SK-N-SH (cell line): Measurements from ENCODE around the gene SEMA3C. TPM values are rescaled to one million over a fixed set of nuclear protein-coding genes. Genes with fewer than 3 reads are reported as not detected.

ENCODE experiments used
- CTCF ChIA-PET: fragments of 300-600, 350-600 bp; formaldehyde crosslinking; extraction: SDS; loops from one replicate; lab custom pipeline; 2021; lab: Yijun Ruan, JAX
- POLR2A ChIA-PET: fragments of 350-600 bp; sonication (Branson Sonifier 250); formaldehyde crosslinking; extraction: SDS; loops from one replicate; lab custom pipeline; 2020; ENCODE audit warnings: antibody characterized with exemption, inconsistent platforms; lab: Yijun Ruan, JAX
- DNase-seq: peaks from one replicate; pipeline ENCODE4 v3.0.0; 2012
- H2AFZ ChIP-seq: fragments of 200-600 bp; sonication (generic); 2 replicates; pipeline ENCODE4 v1.8.1; 2016; ENCODE audit warnings: antibody characterized with exemption, mild to moderate bottlenecking, low read depth
- H3F3A ChIP-seq: fragments of 200-600 bp; sonication (generic); replicated peaks from 2 replicates; pipeline ENCODE3; 2016; ENCODE audit warnings: antibody characterized with exemption, mild to moderate bottlenecking; ENCODE audit not compliant: insufficient read depth
- H3K27ac ChIP-seq, 2 experiments: fragments of 200-500 bp in 1 of 2; fragments of 200-600 bp in 1 of 2; sonication (Bioruptor generic) in 1 of 2; sonication (generic), shearing (Covaris generic) in 1 of 2; 2 replicates each; pipeline versions ENCODE4 v1.5.1 to v1.6.1; 2014 to 2016; ENCODE audit warnings: low read depth in 2 of 2, inconsistent platforms in 1 of 2, low read length in 1 of 2, mild to moderate bottlenecking in 1 of 2, mixed read lengths in 1 of 2
- H3K27me3 ChIP-seq: fragments of 200-600 bp; sonication (generic), shearing (Covaris generic); 2 replicates; pipeline ENCODE4 v1.6.1; 2016; ENCODE audit warnings: mixed run types; ENCODE audit not compliant: insufficient read depth
- H3K36me3 ChIP-seq, 2 experiments: fragments of 200-500 bp in 1 of 2; fragments of 200-600 bp in 1 of 2; sonication (Bioruptor generic) in 1 of 2; sonication (generic) in 1 of 2; replicated peaks in 1 of 2; 2 replicates each; pipeline versions ENCODE3 to v1.5.1; 2014 to 2016; ENCODE audit warnings: low read length in 1 of 2, mild to moderate bottlenecking in 1 of 2; ENCODE audit not compliant: insufficient read depth in 2 of 2, control insufficient read depth in 1 of 2
- H3K4me1 ChIP-seq, 2 experiments: fragments of 200-500 bp in 1 of 2; fragments of 200-600 bp in 1 of 2; sonication (Bioruptor generic) in 1 of 2; sonication (generic), shearing (Covaris generic) in 1 of 2; 2 replicates each; pipeline versions ENCODE4 v1.5.1 to v1.6.1; 2014 to 2016; ENCODE audit warnings: low read depth in 1 of 2, low read length in 1 of 2, mixed run types in 1 of 2; ENCODE audit not compliant: insufficient read depth in 2 of 2, control insufficient read depth in 1 of 2
- H3K4me2 ChIP-seq: fragments of 200-600 bp; sonication (generic), shearing (Covaris generic); 2 replicates; pipeline ENCODE4 v1.6.1; 2017; ENCODE audit warnings: mixed run types
- H3K4me3 ChIP-seq, 2 experiments: fragments of 200-500 bp in 1 of 2; fragments of 200-600 bp in 1 of 2; sonication (Bioruptor generic) in 1 of 2; sonication (generic), shearing (Covaris generic) in 1 of 2; 2 replicates each; pipeline versions ENCODE4 v1.5.1 to v1.8.1; 2014 to 2016; ENCODE audit warnings: low read depth in 2 of 2, inconsistent platforms in 1 of 2, low read length in 1 of 2, mild to moderate bottlenecking in 1 of 2, mixed read lengths in 1 of 2, moderate library complexity in 1 of 2
- H3K79me2 ChIP-seq: fragments of 200-600 bp; sonication (generic); 2 replicates; pipeline ENCODE4 v1.8.1; 2017; ENCODE audit warnings: mild to moderate bottlenecking; ENCODE audit not compliant: insufficient read depth
- H3K9ac ChIP-seq: fragments of 200-600 bp; sonication (generic); 2 replicates; pipeline ENCODE4 v1.6.1; 2017; ENCODE audit warnings: mixed run types
- H3K9me2 ChIP-seq: fragments of 200-600 bp; sonication (generic); 2 replicates; pipeline ENCODE4 v1.6.1; 2017; ENCODE audit warnings: mixed run types
- H3K9me3 ChIP-seq: fragments of 200-600 bp; sonication (generic); 2 replicates; pipeline ENCODE4 v1.6.1; 2017; ENCODE audit warnings: mixed run types, mild to moderate bottlenecking, moderate library complexity
- H4K20me1 ChIP-seq: fragments of 200-600 bp; sonication (generic); 2 replicates; pipeline ENCODE4 v1.6.1; 2017; ENCODE audit warnings: mild to moderate bottlenecking, mixed run types; ENCODE audit not compliant: insufficient read depth
- CHD2 ChIP-seq: fragments of 150-350 bp; IDR thresholded peaks from 2 replicates; pipeline ENCODE4 v1.6.1; 2018; ENCODE audit warnings: low read length; ENCODE audit not compliant: partially characterized antibody
- FOSL2 ChIP-seq: IDR thresholded peaks from 2 replicates; pipeline ENCODE4 v1.4.0; 2012; ENCODE audit warnings: low read depth, mild to moderate bottlenecking, moderate library complexity, borderline replicate concordance
- FOXJ3 ChIP-seq: sonication (generic); formaldehyde crosslinking; IDR thresholded peaks from 2 replicates; pipeline ENCODE4 v1.5.1; 2020; ENCODE audit warnings: mild to moderate bottlenecking, missing genetic modification reagents
- GABPA ChIP-seq: IDR thresholded peaks from 2 replicates; pipeline ENCODE4 v1.4.0; 2012; ENCODE audit warnings: low read depth, mild to moderate bottlenecking
- IRF3 ChIP-seq: fragments of 150-350 bp; IDR thresholded peaks from 2 replicates; pipeline ENCODE4 v1.6.1; 2016; ENCODE audit warnings: mild to moderate bottlenecking, low read depth, low read length
- JUND ChIP-seq: IDR thresholded peaks from 2 replicates; pipeline ENCODE4 v1.4.0; 2012
- MXI1 ChIP-seq: IDR thresholded peaks from 2 replicates; pipeline ENCODE4 v1.6.1; 2012; ENCODE audit warnings: mild to moderate bottlenecking, low read depth, low read length, improper control_type of control experiment
- NFIC ChIP-seq: IDR thresholded peaks from 2 replicates; pipeline ENCODE4 v1.4.0; 2012; ENCODE audit warnings: borderline replicate concordance
- NRF1 ChIP-seq: IDR thresholded peaks from 2 replicates; pipeline ENCODE4 v1.6.1; 2012; ENCODE audit warnings: low read depth, mild to moderate bottlenecking, low read length
- POLR2AphosphoS5 ChIP-seq: IDR thresholded peaks from 2 replicates; pipeline ENCODE4 v1.6.1; 2012; ENCODE audit warnings: low read depth, low read length
- RAD21 ChIP-seq: IDR thresholded peaks from 2 replicates; pipeline ENCODE4 v1.6.1; 2012; ENCODE audit warnings: mild to moderate bottlenecking, low read length
- REST ChIP-seq: IDR thresholded peaks from 2 replicates; pipeline ENCODE4 v1.6.1; 2012; ENCODE audit warnings: mild to moderate bottlenecking, low read depth, low read length, moderate library complexity
- RXRA ChIP-seq: IDR thresholded peaks from 2 replicates; pipeline ENCODE4 v1.4.0; 2012; ENCODE audit warnings: low read depth, mild to moderate bottlenecking, borderline replicate concordance
- SIN3A ChIP-seq: IDR thresholded peaks from 2 replicates; pipeline ENCODE4 v1.6.1; 2012; ENCODE audit warnings: low read depth, mild to moderate bottlenecking, low read length, moderate library complexity, borderline replicate concordance
- TAF1 ChIP-seq: IDR thresholded peaks from 2 replicates; pipeline ENCODE4 v1.6.1; 2012; ENCODE audit warnings: low read depth, mild to moderate bottlenecking, low read length, moderate library complexity, borderline replicate concordance
- USF2 ChIP-seq: fragments of 150-350 bp; IDR thresholded peaks from 2 replicates; pipeline ENCODE4 v1.6.1; 2017; ENCODE audit warnings: antibody characterized with exemption, low read length, low read depth, borderline replicate concordance
- YY1 ChIP-seq: IDR thresholded peaks from 2 replicates; pipeline ENCODE4 v1.4.0; 2012; ENCODE audit warnings: low read depth, mild to moderate bottlenecking
- ZBTB33 ChIP-seq: IDR thresholded peaks from 2 replicates; pipeline ENCODE4 v1.4.0; 2012; ENCODE audit warnings: low read depth, borderline replicate concordance
- WGBS: methylation state at CpG from one replicate; pipeline ENCODE4 v1.1.6; 2017; ENCODE audit warnings: low lambda C conversion rate; 5-methylcytosine and 5-hydroxymethylcytosine counted together
- polyA plus RNA-seq, 3 experiments: library from polyadenylated mRNA; depleted of rRNA; stranded (reverse); fragments of >200 nt; gene quantifications; 2 replicates each; pipeline ENCODE4 v1.2.3, GENCODE V29; 2012
- TF ChIP-seq, protein P1 (sequence below): IDR thresholded peaks from 2 replicates; pipeline ENCODE4 v1.4.0; 2012; ENCODE audit warnings: low read depth

SEMA3C gene
- polyA plus RNA-seq, 1 of the 3 experiments (the other 2 are of a cell fraction), result 51.1 TPM

- no peak for TF ChIP-seq TAF1
- TF ChIP-seq SIN3A, result no peak
- TF ChIP-seq FOSL2, result peak; percentile 15; the same call in 1 of the 2 replicates
- TF ChIP-seq FOXJ3, result no peak
- no peak for TF ChIP-seq NRF1
- TF ChIP-seq JUND, result no peak
- no peak for TF ChIP-seq RXRA
- TF ChIP-seq MXI1, result no peak
- no peak for TF ChIP-seq ZBTB33
- peak; percentile 12 for TF ChIP-seq CHD2
- no peak for TF ChIP-seq REST
- no peak for TF ChIP-seq RAD21
These were observed 60.5 kb downstream of the SEMA3C start (continued) for GRCh38 chr7:80858141-80858903.

DNA sequence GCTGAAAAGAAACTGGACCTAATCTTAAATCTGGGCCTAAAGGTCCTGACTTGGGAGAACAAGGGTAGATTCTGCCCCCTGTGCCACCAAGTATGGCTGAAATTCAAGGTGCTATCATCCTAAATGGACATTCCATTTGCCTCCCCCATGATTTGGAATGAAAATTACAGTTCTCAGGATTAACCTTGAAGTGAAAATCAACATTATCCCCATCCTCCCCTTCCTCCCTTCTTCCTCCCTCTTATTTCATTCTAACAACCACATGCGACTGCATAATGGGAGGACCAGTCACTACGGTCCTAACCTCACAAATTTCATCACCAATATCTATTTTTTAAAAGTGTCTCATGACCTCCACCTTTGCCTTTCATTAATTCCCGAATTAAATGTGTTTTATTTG, 62.1 kb downstream of the SEMA3C start:
- WGBS, result 93% methylated on average over 3 of the region's 3 CpGs
- CTCF ChIA-PET, result interaction anchor here (1.0 kb wide), 1 partner anchor 29 kb away, joined by 3 read pairs; no protein-coding TSS in a partner anchor
- H2AFZ ChIP-seq, result no peak overlapping the region
- no peak overlapping the region for H3K4me2 ChIP-seq
- POLR2A ChIA-PET, result no interaction called here
- H3K9me3 ChIP-seq, result no peaks in the 10 kb centered on the region
- H3K36me3 ChIP-seq, result no peaks in the 10 kb centered on the region
- H3K79me2 ChIP-seq, result peaks cover 10% of the 10 kb centered on the region; the same call in 1 of the 2 replicates
- H3F3A ChIP-seq, result peaks cover 7% of the 10 kb centered on the region
- no peak overlapping the region for H3K9ac ChIP-seq
- H3K27me3 ChIP-seq, result no peaks in the 10 kb centered on the region
- DNase-seq, result no peak
- no peaks in the 10 kb centered on the region for H4K20me1 ChIP-seq
- no peaks in the 10 kb centered on the region for H3K9me2 ChIP-seq
- H3K27ac ChIP-seq, result 0 out of 4 replicates have a peak overlapping the region, but pooled peaks of 1 of the 2 experiments have one; percentile 7
- peaks cover 6 to 25% of the 10 kb centered on the region in 2 experiments; a peak in 3 of 4 replicates for H3K4me1 ChIP-seq
- no peak overlapping the region for H3K4me3 ChIP-seq
- TF ChIP-seq USF2 (no peak), POLR2AphosphoS5 (no peak), GABPA (no peak), NRF1 (no peak), IRF3 (no peak), YY1 (no peak), NFIC (no peak), REST (no peak)
- TF ChIP-seq, protein P1, sequence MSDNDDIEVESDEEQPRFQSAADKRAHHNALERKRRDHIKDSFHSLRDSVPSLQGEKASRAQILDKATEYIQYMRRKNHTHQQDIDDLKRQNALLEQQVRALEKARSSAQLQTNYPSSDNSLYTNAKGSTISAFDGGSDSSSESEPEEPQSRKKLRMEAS, result no peak
